Kidney (tissue), 22 donors: ENCODE measurements around the gene MAG. TPM values are rescaled to one million over a fixed set of nuclear protein-coding genes. Genes with fewer than 3 reads are reported as not detected.
A peak's percentile ranks its signal among the peaks of the same experiment; 100 is the strongest.

ENCODE experiments used
- DNase-seq, 5 donors: peaks; one replicate each; pipeline ENCODE4 v3.0.0-alpha.2; 2013 to 2020
- FAIRE-seq: peaks from 2 replicates; lab custom pipeline; 2012; peaks lifted over from hg19 to GRCh38; lab: Jason Lieb, UNC
- H3K27ac ChIP-seq, 2 donors: one replicate each; pipeline ENCODE4 v1.7.0; 2013; ENCODE audit warnings: low read depth in 2 of 2, low read length in 2 of 2, inconsistent platforms in 1 of 2
- H3K27me3 ChIP-seq: one replicate; pipeline ENCODE4 v1.7.1; 2013; ENCODE audit warnings: low read length, inconsistent platforms; ENCODE audit not compliant: control insufficient read depth, insufficient read depth
- H3K36me3 ChIP-seq, 3 donors: one replicate each; pipeline versions ENCODE4 v1.7.0 to v1.7.1; 2013; ENCODE audit warnings: low read length in 3 of 3, control low read depth in 1 of 3, inconsistent platforms in 1 of 3; ENCODE audit not compliant: insufficient read depth in 3 of 3, control insufficient read depth in 2 of 3
- H3K4me1 ChIP-seq, 3 donors: one replicate each; pipeline versions ENCODE4 v1.7.0 to v1.7.1; 2013; ENCODE audit warnings: low read length in 3 of 3, inconsistent platforms in 1 of 3, low read depth in 1 of 3; ENCODE audit not compliant: control insufficient read depth in 2 of 3, insufficient read depth in 2 of 3
- H3K4me3 ChIP-seq, 3 donors: one replicate each; pipeline versions ENCODE4 v1.7.0 to v1.8.1; 2013; ENCODE audit warnings: low read length in 3 of 3, control low read depth in 1 of 3, inconsistent platforms in 1 of 3
- H3K9ac ChIP-seq, 3 donors: one replicate each; pipeline versions ENCODE4 v1.7.0 to v1.7.1; 2013; ENCODE audit warnings: low read length in 3 of 3, control low read depth in 1 of 3, inconsistent platforms in 1 of 3
- H3K9me3 ChIP-seq, 3 donors: one replicate each; pipeline versions ENCODE4 v1.7.0 to v1.7.1; 2013; ENCODE audit warnings: low read length in 3 of 3, control low read depth in 1 of 3, inconsistent platforms in 1 of 3; ENCODE audit not compliant: control insufficient read depth in 2 of 3, insufficient read depth in 1 of 3
- CTCF ChIP-seq: IDR thresholded peaks from 3 replicates; pipeline ENCODE4 v1.5.1; 2012; ENCODE audit warnings: mild to moderate bottlenecking, moderate library complexity, borderline replicate concordance; ENCODE audit not compliant: insufficient read depth; ENCODE audit errors: extremely low read depth
- intact Hi-C: fragments of 100-400 bp; cut with DNase I; formaldehyde crosslinking; loops from one replicate; pipeline ENCODE4 v1.11.1; 2022
- long read RNA-seq, 10 donors: library from polyadenylated mRNA in 1 of 10; unstranded in 1 of 10; transcript quantifications; one replicate each; pipeline ENCODE4 v2.0.0 and lab custom pipeline, GENCODE V29; 2021 to 2026
- polyA plus RNA-seq: library from polyadenylated mRNA; stranded (reverse); fragments of 350-450 nt; fragmentation: Illumina TruSeq; extraction: RNeasy Lipid Tissue Mini Kit (QIAGEN cat#74804); gene quantifications from one replicate; pipeline ENCODE4 v1.2.3, GENCODE V29; 2014; ENCODE audit warnings: low read depth, low replicate concordance; ENCODE audit not compliant: insufficient read depth
- total RNA-seq: library from RNA; stranded (reverse); fragmentation: NEBNext Ultra II Directional; extraction: Animal tissue kit (Norgen Biotek cat#: 25700); gene quantifications from one replicate; pipeline ENCODE4 v1.2.1, GENCODE V29; 2021
- donor health status: control.
- donor health status: control.
- donor health status: control.
- donor health status: control.
- donor health status: control.
- donor health status: DM: yes; HTN: yes; CAD: no.
- donor health status: Normal renal cell carcinoma (clear cell type).

MAG gene
- total RNA-seq (1.1 TPM), polyA plus RNA-seq (0.41 TPM)
- long read RNA-seq, donor 1 = 0 reads
- long read RNA-seq, donor 2 = 0 reads
- long read RNA-seq, donor 3 = 0 reads
- long read RNA-seq, donor 4 = 0 reads
- long read RNA-seq, donor 5 = 0 reads
- long read RNA-seq, donor 6 = 0 reads
- long read RNA-seq, donor 7 = 0 reads
- long read RNA-seq, donor 8, partial matches to known transcripts = 0 of 1 reads
- long read RNA-seq, donor 8, other reads (novel, unspliced or antisense) = 0 of 1 reads
- long read RNA-seq, donor 9 = 0 reads
- long read RNA-seq, donor 10 = 0 reads

GRCh38 chr19:35291916-35292315 lies at the start of gene MAG:
Gene MAG (plus strand): TSS chr19:35292161. CDS start chr19:35295409, 3,248 bp downstream.
- Histone ChIP-seq H3K36me3 (no peaks in the 10 kb centered on the region), H3K4me3 (no peak within 1 kb of the TSS), H3K27me3 (no peaks in the 10 kb centered on the region), H3K9me3 (no peaks in the 10 kb centered on the region), H3K27ac (no peak within 1 kb of the TSS), H3K4me1 (no peaks in the 10 kb centered on the region), H3K9ac (no peak within 1 kb of the TSS)
- DNase-seq (peak in 1 of 5 donors; percentile 37), FAIRE-seq (no peak)
- intact Hi-C loops = no loop called here
- TF ChIP-seq CTCF = no peak

GRCh38 chr19:35246466-35247092 lies 45.4 kb upstream of the MAG start:
- H3K27ac ChIP-seq = no peak overlapping the region
- DNase-seq (no peak), FAIRE-seq (no peak)
- no peak for TF ChIP-seq CTCF
- intact Hi-C loops = no loop called here
- H3K27me3 ChIP-seq = no peaks in the 10 kb centered on the region
- H3K4me3 ChIP-seq = no peak overlapping the region
- no peaks in the 10 kb centered on the region for H3K9me3 ChIP-seq
- no peaks in the 10 kb centered on the region for H3K36me3 ChIP-seq
- H3K4me1 ChIP-seq = peaks cover 0 to 4% (median 0%) of the 10 kb centered on the region in 3 donors
- H3K9ac ChIP-seq = no peak overlapping the region

DNA sequence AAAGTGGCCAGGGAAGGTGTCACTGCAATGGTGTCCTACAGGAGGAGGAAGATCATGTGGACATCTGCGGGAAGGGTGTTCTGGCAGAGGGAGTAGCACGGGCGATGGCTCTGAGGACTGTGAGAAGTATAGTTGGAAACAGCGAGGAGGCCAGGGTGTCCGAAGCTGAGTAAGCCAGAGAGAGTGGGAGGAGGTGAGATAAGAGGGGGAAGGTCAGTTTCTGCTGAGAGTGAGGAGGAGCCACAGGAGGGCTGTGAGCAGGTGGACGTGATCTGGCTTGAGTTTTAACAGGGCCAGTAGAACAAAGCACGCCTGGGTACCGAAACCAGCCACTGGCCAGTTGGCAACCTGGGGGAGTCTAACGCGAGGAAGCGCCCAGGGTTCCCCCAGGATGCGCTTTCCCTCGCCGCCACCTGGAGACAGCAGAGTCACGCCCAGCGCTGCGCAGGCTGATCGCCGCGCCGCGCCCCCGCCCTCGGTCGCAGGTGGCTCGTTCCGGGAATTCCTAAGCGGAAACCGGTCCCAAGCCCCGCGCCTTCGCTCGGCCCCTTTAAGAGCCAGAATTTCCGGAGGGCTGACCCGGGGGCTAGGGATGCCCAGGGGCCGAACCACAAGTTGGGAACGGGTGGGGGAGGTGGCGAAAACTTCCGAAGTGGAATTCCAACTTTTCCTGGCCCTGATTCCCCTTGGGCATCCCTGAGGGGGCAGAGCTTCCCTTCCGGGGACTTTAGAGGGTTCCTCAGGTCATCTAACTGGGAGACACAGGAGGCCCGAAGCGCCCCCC lies 44.2 kb upstream of the MAG start:
- H3K36me3 ChIP-seq = no peaks in the 10 kb centered on the region
- peak overlapping the region; percentile 47 to 81 (median 74) for H3K9ac ChIP-seq
- no peaks in the 10 kb centered on the region for H3K9me3 ChIP-seq
- FAIRE-seq (no peak), DNase-seq (peak; percentile 95 to 98 (median 96))
- H3K27me3 ChIP-seq = no peaks in the 10 kb centered on the region
- intact Hi-C loops = no loop called here
- H3K4me1 ChIP-seq = peaks cover 0 to 4% (median 0%) of the 10 kb centered on the region in 3 donors
- H3K4me3 ChIP-seq = peak overlapping the region; percentile 79 to 91 (median 84)
- TF ChIP-seq CTCF = peak; percentile 50
- peak overlapping the region; percentile 96 to 99 for H3K27ac ChIP-seq
